Ovary (tissue), 3 donors: ENCODE measurements around the gene FRMD4A.

Experiments used
- CTCF ChIP-seq, 3 donors: fragments of 450-650 bp in 2 of 3; fragments of 200-600 bp in 1 of 3; IDR thresholded peaks; one replicate each; pipeline versions ENCODE4 v1.5.1 to v1.8.0; 2016 to 2022; ENCODE audit warnings: antibody characterized with exemption in 3 of 3, mild to moderate bottlenecking in 1 of 3
- POLR2A ChIP-seq: fragments of 450-650 bp; IDR thresholded peaks from one replicate; pipeline ENCODE4 v1.6.1; 2017; ENCODE audit warnings: antibody characterized with exemption, mild to moderate bottlenecking, moderate library complexity
- donor health status: DM: no; HTN: no; CAD: no.

GRCh38 chr10:13631594-13631993 lies 699.1 kb downstream of the FRMD4A start:
- TF ChIP-seq POLR2A (no peak), CTCF (IDR thresholded peaks at IDR 0.05) (no peak)
